HG03457 (cell line): ENCODE measurements around the gene B3GAT3.
"Not testable (repeated sequence)": the region's sequence is repeated elsewhere in the genome, so short reads cannot be mapped to it uniquely, and the experiment has no call there.

Experiments used
- ATAC-seq: cut with Tn5 transposase; IDR thresholded peaks from one replicate; pipeline ENCODE4 v1.9.1; 2021; ENCODE audit warnings: moderate number of reproducible peaks; ENCODE audit not compliant: unreplicated experiment

Gene B3GAT3

GRCh38 chr11:62604460-62605120 lies 17.2 kb downstream of the B3GAT3 start:
- no peak for ATAC-seq

GRCh38 chr11:62603776-62604299 lies 17.9 kb downstream of the B3GAT3 start:
- no peak for ATAC-seq

GRCh38 chr11:62603072-62603408 lies 18.7 kb downstream of the B3GAT3 start:
- no peak for ATAC-seq

- no peak for ATAC-seq
Observed at GRCh38 chr11:62602141-62603071, 19.4 kb downstream of the B3GAT3 start.

- peak; percentile 59 for ATAC-seq
Observed at GRCh38 chr11:62601372-62602140, 20.2 kb downstream of the B3GAT3 start, which contains the start of gene MTA2. TSS of gene MTA2 (minus strand) at chr11:62601865. CDS start at chr11:62601450, 415 bp downstream.

GRCh38 chr11:62601122-62601371 lies 20.7 kb downstream of the B3GAT3 start:
- ATAC-seq = peak; percentile 8

DNA sequence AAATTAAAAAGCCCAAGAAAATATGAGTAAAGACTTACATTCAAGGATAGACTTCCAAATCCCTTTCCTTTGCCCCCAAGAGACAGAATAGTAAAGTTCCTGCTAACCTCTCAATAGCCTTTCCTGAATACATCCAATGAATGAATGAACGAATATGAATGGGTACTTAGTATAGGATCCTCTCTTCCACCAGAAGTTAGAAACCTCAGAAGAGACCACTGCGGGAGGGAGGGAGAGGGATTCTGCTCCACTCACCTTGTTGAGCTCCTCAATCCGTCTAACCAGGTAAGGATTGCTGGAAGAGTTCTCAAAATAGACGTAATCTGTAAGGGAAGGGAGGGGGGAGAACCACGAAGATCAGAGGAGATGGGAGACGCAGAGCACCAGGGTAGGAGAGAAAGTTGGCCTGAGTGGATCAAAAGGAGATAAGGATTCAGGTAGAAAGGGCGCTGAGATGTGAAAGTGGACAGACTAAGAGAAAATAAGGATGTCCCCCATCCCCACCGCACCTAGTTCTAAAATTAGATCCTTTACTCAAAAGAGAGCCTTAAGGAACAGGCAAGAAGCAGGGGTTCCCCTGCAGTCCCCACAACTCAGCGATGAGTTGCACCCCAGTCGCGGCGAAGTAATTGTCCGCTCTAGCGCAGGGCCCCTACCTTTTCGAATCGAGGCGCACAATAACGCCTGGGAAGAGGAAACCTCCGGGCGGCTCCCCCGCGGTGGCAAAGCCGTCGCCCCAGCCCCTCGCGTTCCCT lies 21.2 kb downstream of the B3GAT3 start:
- no peak for ATAC-seq

GRCh38 chr11:62599901-62600300 lies 21.9 kb downstream of the B3GAT3 start:
- no peak for ATAC-seq

- ATAC-seq = peak; percentile 30
Observed at GRCh38 chr11:62599069-62599696, 22.6 kb downstream of the B3GAT3 start.

GRCh38 chr11:62595124-62595523 lies 26.7 kb downstream of the B3GAT3 start:
- ATAC-seq = no peak

- no peak for ATAC-seq
Observed at GRCh38 chr11:62593434-62594044, 28.2 kb downstream of the B3GAT3 start.

GRCh38 chr11:62592989-62593421 lies 28.8 kb downstream of the B3GAT3 start:
- ATAC-seq = no peak

DNA sequence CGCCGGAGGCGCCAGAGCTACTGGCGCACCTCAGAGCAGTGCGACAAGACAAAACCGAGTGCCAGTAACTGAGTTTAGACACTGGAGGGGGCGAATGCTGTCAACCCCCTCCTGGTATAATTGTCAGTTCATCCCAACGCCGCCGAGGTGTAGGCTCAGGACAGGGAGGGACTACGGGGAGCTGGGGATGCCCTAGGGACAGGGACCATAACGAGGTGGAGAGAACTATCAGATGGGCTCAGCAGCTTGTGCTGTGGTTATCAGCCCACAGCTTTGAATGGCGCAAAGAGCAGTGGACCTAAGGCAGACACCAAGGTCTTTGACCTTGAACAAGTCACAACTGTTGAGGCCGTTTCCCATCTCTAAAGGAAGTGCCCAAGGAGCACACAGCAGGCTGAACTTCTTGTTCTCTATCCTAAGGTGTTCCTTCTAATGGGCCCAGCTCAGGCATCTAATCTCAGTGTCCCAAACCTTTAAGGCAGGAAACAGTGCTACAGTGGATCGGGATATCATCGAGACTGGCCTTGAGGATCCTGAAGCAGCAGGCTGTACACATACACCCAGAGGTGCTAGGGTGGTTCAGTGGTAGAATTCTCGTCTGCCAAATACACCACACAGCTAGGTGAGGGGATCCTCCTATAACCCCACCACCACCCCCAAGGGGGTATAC lies 29.5 kb downstream of the B3GAT3 start:
- ATAC-seq = no peak

DNA sequence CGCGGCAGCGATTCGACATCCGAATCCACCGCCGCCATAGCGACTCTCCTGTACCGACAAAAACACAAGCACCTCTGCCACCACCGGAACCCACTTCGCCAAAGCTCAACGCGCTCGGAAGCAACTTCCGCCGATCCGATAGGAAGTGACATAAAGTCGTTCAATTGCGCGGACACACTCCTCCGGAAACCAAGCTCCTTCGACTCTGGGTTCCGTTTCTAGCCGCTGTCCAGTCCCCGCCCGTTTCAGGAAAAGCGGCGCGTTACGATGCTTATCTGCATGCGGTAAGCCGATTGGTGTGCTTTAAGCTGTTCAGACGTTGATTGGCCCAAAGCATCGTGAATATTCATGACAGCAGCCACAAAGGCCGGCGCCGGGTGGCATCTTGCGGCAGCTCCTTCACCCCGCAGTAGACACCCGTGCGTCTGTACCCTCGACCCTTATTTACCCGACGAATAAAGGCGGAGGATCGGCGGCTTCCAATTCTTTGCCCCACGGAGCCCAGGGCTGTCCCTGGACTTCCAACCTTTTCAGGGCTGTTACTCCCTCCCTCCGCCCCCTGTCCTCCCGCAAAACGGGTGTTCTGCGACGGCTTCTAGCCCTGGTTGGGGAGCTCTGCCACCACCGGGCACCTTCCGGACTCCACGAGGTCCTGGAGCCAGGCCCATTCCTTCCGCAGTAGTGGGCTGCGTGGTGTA lies 30.2 kb downstream of the B3GAT3 start, which contains the start of gene TUT1:
Gene TUT1, minus strand, starts transcription at position 76 of the 698 bp plus-strand sequence. Its CDS starts 38 bp downstream, at position 38.
- peak; percentile 72 for ATAC-seq

DNA sequence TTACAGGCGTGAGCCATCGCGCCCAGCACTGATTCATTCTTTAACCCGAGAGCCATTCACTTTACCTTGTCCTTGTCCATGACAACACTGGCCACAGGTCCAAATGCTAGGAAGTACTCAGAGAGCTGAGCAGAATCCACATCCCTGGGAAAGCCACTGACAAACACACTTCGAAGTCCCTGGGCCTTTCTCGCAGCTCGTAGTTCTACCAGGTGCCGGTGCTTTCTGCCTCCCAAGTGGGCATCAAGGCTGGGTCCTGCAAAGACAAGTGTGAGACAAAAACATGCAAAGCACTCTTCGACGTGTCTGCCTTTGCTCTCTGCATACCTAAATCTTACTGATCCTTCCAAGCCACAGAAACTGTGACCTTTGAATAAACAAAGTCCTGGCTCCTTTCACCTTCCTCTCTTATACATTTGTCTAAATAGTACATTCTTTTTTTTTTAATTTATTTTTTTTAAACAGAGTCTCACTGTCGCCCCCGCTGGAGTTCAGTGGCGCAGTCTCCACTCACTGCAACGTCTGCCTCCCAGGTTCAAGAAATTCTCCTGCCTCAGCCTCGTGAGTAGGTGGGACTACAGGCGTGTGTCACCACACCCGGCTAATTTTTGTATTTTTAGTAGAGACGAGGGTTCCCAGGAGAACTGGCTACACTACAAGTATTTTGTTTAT lies 32.7 kb downstream of the B3GAT3 start:
- no peak for ATAC-seq

GRCh38 chr11:62585356-62585755 lies 36.4 kb downstream of the B3GAT3 start:
- not testable (repeated sequence) for ATAC-seq

GRCh38 chr11:62581735-62582134 lies 40.1 kb downstream of the B3GAT3 start:
- ATAC-seq = not testable (repeated sequence)
